Measurements from ENCODE around the gene PRRX2.
A peak's percentile ranks its signal among the peaks of the same experiment; 100 is the strongest.

PRRX2 gene

GRCh38 chr9:129749575-129749974 lies 84.1 kb downstream of the PRRX2 start:
- H3K27ac ChIP-seq: peak overlapping the region; percentile 87; the same call in 1 of the 2 replicates
- TF ChIP-seq CTCF (conservative IDR thresholded peaks at IDR 0.05): no peak

GRCh38 chr9:129750013-129750638 lies 84.7 kb downstream of the PRRX2 start:
- peak overlapping the region; percentile 87 for H3K27ac ChIP-seq

GRCh38 chr9:129751841-129752801 lies 86.7 kb downstream of the PRRX2 start:
- TF ChIP-seq CTCF (conservative IDR thresholded peaks at IDR 0.05): no peak

More at GRCh38 chr9:129750013-129750638, 84.7 kb downstream of the PRRX2 start:
- TF ChIP-seq CTCF (conservative IDR thresholded peaks at IDR 0.05): no peak

GRCh38 chr9:129752900-129753729 lies 87.7 kb downstream of the PRRX2 start, which contains the start of gene PTGES:
PTGES (minus strand) TSS chr9:129753042; CDS start chr9:129753012, 30 bp downstream.
- no peak for TF ChIP-seq CTCF (conservative IDR thresholded peaks at IDR 0.05)
- peak within 1 kb of the TSS; percentile 87 for H3K27ac ChIP-seq

More at GRCh38 chr9:129751841-129752801, 86.7 kb downstream of the PRRX2 start:
- peak overlapping the region; percentile 87 for H3K27ac ChIP-seq

GRCh38 chr9:129755151-129755550 lies 89.7 kb downstream of the PRRX2 start:
- TF ChIP-seq CTCF (conservative IDR thresholded peaks at IDR 0.05): no peak

GRCh38 chr9:129756191-129756590 lies 90.7 kb downstream of the PRRX2 start:
- H3K27ac ChIP-seq: no peak overlapping the region
- no peak for TF ChIP-seq CTCF (conservative IDR thresholded peaks at IDR 0.05)

More at GRCh38 chr9:129755151-129755550, 89.7 kb downstream of the PRRX2 start:
- H3K27ac ChIP-seq: no peak overlapping the region

Measured in VCaP (cell line).